ENCODE results near the gene PDE4B.

GRCh38 chr1:66043186-66043585, 250.5 kb downstream of the PDE4B start:
- TF ChIP-seq EZH2 (IDR thresholded peaks at IDR 0.05; ENCODE audit: insufficient read depth, low read length) (no peak), CTCF (IDR thresholded peaks at IDR 0.05; ENCODE audit: insufficient read depth, low read depth, low read length) (no peak)
